ENCODE measurements around the gene JAKMIP1. TPM values are rescaled to one million over a fixed set of nuclear protein-coding genes. Genes with fewer than 3 reads are reported as not detected.

Gene JAKMIP1
- total and polyA plus RNA-seq, 2 of the 13 experiments (the other 11 are each of a cell fraction or from before 2014, with no cell fraction given): not detected

DNA sequence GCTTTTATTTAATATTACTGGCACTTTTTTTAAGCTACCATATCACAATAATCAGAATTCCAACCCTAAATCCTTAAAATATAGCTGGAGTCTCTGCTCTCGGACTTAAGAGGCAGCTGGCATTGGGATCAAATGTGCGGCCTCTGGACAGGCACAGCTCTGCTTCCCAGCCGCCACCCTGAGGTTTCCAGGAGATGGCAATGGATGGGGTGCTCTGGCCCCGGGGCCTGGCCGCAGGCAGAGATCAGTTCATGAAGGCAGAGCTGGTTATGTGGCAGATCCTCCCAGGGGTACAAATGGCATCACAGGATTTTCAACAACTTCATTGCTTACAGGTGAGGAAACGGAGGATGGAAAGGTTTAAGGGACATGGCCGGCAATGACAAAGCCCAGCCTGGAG, 57.8 kb downstream of the JAKMIP1 start:
- Histone ChIP-seq H4K20me1 (ENCODE audit: insufficient read depth, low read length) (no peaks in the 10 kb centered on the region), H3K79me2 (ENCODE audit: insufficient read depth, low read length) (no peaks in the 10 kb centered on the region), H3K9me3 (ENCODE audit: low read length) (no peaks in the 10 kb centered on the region), H3K9ac (ENCODE audit: insufficient read depth, low read depth, low read length) (no peak overlapping the region), H3K4me3 (replicated peaks in 1 of 3; ENCODE audit: insufficient read depth in 1 of 3, low read depth in 2 of 3, low read length in 3 of 3) (no peak overlapping the region), H3K27ac (ENCODE audit: extremely low read length, insufficient read depth, low read length) (no peak overlapping the region), H2AFZ (ENCODE audit: low read length) (no peak overlapping the region), H3K27me3 (ENCODE audit: control insufficient read depth in 1 of 2, insufficient read depth in 2 of 2, low read length in 2 of 2) (no peaks in the 10 kb centered on the region; a peak in 1 of 5 replicates), H3K4me2 (ENCODE audit: low read depth, low read length) (no peak overlapping the region), H3K4me1 (ENCODE audit: insufficient read depth, low read length) (no peaks in the 10 kb centered on the region), H3K36me3 (replicated peaks in 1 of 2; ENCODE audit: control insufficient read depth in 1 of 2, insufficient read depth in 2 of 2, low read length in 2 of 2) (no peaks in the 10 kb centered on the region)
- BruUV-seq (replicated peaks): no TSS peak
- DNase-seq (ENCODE audit: low spot score) (no peak), FAIRE-seq (no peak), ATAC-seq (no peak)
- WGBS (ENCODE audit: low lambda C conversion rate): 52% methylated on average over 5 of the region's 7 CpGs
- in situ Hi-C loops (cut with HindIII; ENCODE audit: extremely low pct_ligation_motif_present, low pct_unique_long_range_greater_than_20kb) (no loop called here), intact Hi-C loops (cut with micrococcal nuclease; ENCODE audit: unreplicated experiment) (no loop called here)
- POLR2A ChIA-PET: no interaction called here
- TF ChIP-seq ZNF674 (CRISPR knock-in tag; IDR thresholded peaks at IDR 0.05; ENCODE audit: low read depth) (no peak), HOXA3 (CRISPR knock-in tag; IDR thresholded peaks at IDR 0.05) (no peak), MXD4 (CRISPR knock-in tag; IDR thresholded peaks at IDR 0.05) (no peak), ZNF296 (CRISPR knock-in tag; conservative IDR thresholded peaks at IDR 0.05) (no peak), ZMYM4 (CRISPR knock-in tag; IDR thresholded peaks at IDR 0.05) (no peak), THRA (CRISPR knock-in tag; IDR thresholded peaks at IDR 0.05; ENCODE audit: borderline replicate concordance) (no peak), RNF2 (conservative IDR thresholded peaks at IDR 0.05; ENCODE audit: low read depth) (no peak), NBN (conservative IDR thresholded peaks at IDR 0.05) (no peak), SMARCC2 (IDR thresholded peaks at IDR 0.05) (no peak), ARNTL (CRISPR knock-in tag; IDR thresholded peaks at IDR 0.05) (no peak), KIAA2018 (CRISPR knock-in tag; IDR thresholded peaks at IDR 0.05; ENCODE audit: borderline replicate concordance) (no peak), ZNF781 (CRISPR knock-in tag; IDR thresholded peaks at IDR 0.05; ENCODE audit: borderline replicate concordance, not compliant biosample characterization) (no peak)
- CTCF ChIA-PET (ENCODE audit: low intra/inter-chr PET ratio, low total read pairs): no interaction called here
